Stimulated activated CD4-positive, alpha-beta T cell treated with anti-CD3 and anti-CD28 coated beads, Interleukin-12 subunit alpha, Interleukin-12 subunit beta, amount 100 ng/mL, for 48 hours (primary cell): ENCODE measurements around the gene CLCA4.
"Not testable (repeated sequence)": the region's sequence is repeated elsewhere in the genome, so short reads cannot be mapped to it uniquely, and the experiment has no call there.

Experiments used
- DNase-seq, 3 donors: peaks; one replicate each; pipeline ENCODE4 v3.0.0-alpha.2; 2020; ENCODE audit warnings: low read depth in 2 of 3, low spot score in 1 of 3

The CLCA4 gene

DNA sequence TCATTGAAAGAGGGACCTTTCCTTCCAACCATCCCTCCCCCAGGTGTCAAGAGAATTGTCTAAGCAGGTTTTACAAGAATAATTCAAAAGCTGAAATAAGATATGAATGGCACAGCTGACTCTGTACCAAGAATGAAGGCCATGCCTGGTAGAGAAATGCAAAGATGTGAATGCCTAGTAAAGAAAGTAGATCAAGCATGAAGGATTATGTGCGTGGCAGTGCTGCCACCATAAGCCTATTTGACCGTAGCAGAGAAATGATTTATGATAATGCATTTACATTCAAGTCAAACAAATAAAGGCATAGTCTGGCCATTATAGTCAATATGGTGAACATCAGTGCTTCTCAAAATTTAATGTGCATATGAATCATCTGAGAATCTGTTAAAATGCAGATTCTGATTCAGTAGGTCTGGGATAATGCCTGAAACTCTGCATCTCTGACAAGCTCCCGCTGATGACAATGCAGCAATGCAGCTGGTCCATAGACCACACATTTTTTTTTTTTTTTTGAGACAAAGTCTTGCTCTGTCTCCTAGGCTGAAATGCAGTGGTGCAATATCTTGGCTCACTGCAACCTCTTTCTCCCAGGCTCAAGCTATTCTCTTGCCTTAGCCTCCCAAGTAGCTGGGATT, 16.6 kb upstream of the CLCA4 start:
- DNase-seq: no peak

GRCh38 chr1:86537928-86538695, 8.8 kb upstream of the CLCA4 start:
- DNase-seq: no peak

DNA sequence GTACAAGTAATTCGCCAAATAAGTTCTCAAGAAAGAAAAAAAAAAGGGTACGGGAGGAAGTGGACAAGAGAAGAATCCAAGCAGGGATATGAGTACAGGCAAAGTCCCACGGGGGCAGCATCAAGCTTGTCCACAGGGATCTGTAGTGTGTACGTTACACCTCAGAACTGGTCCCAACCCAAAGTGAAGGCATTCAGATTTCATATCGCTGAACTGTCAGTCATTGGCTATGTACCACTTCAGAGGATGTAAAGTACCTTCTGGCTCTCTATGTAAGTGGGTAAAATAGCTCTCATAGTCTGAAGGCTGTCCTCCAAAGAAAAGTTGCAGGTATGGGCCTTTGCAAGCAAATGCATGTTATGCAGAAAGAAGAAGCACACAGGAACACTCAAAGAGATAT, 8.1 kb upstream of the CLCA4 start:
- DNase-seq: no peak

- no peak for DNase-seq
Observed at GRCh38 chr1:86541859-86542258, 5.0 kb upstream of the CLCA4 start.

- DNase-seq: no peak
Observed at GRCh38 chr1:86542631-86543030, 4.2 kb upstream of the CLCA4 start.

DNA sequence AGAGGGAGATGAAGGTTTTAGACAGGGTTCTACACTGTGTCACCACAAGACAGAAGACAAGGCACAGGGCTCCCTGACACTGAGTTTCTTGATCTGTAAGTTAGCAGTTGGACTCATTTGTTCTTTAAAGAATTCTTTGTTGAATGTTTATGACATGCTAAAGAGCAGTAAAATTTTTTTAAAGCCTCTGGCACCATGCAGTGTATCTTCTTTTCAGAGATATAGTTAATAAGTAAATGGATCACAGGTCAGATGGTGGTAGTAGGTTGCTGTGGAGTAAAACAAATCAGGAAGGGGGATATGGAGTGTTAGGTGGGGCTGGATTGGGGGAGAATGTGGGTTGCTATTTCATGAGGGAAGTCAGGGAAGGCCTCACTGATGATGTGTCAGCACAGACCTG, 2.0 kb downstream of the CLCA4 start:
- no peak for DNase-seq

DNA sequence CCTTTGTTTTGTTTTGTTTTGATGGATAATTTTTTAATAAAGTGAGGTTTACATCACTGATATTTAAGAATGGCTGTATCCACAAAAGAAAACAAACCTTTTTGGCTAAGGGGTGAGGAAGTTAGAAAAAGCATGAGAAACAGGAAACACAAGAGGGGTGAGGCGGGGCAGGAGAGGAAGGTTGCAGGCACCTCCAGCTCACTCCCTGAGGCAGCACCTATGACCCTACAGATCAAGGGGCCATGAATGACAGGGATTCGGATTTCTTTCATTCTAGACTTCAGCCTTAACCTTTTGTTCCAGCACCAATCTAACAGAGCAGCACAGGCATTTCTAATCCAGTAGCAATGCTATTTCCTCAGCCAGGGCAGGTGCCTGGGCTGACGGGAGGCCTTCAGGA, 4.4 kb downstream of the CLCA4 start:
- DNase-seq: no peak

GRCh38 chr1:86552376-86552775, 5.5 kb downstream of the CLCA4 start:
- no peak for DNase-seq

DNA sequence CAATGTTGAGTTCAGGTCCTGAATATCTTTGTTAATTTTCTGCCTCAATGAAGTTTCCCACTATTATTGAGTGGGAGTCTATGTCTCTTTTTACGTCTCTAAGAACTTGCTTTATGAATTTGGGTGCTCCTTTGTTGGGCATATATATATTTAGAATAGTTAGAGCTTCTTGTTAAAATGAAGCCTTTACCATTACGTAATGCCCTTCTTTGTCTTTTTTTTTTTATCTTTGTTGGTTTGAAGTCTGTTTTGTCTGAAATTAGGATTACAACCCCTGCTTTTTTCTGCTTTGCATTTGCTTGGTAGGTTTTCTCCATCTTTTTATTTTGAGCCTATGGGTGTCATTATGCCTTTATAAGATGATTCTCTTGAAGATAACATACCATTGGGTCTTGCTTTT, 10.9 kb downstream of the CLCA4 start:
- no peak for DNase-seq

DNA sequence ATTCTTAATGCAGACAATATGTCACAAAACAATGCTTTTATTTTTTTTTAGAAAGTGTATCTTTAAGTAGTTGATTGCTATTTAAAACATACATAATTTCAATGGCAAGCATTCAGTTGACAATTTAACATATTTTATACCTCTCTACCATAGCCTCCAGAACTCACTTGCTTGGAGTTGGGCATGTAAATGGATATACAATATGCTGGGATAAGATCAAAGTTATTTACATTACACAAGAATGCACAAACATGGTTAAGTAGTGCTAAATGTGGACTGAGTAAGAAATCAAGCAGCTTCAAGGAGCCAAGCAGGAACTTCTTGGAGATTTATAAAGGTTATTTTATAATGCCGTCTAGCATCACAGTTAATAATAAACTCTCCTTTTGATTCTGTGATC, 17.0 kb downstream of the CLCA4 start:
- DNase-seq: no peak

DNA sequence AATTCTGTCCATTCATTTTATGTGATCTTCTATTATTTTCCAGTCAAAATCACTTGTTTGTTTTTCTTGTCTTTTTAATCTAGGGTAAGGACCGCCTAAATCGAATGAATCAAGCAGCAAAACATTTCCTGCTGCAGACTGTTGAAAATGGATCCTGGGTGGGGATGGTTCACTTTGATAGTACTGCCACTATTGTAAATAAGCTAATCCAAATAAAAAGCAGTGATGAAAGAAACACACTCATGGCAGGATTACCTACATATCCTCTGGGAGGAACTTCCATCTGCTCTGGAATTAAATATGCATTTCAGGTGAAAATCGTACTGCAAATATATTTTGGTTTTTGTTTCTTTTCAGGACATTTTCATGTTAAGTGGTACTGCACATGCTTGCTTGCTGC, 20.5 kb downstream of the CLCA4 start:
- DNase-seq: no peak

DNA sequence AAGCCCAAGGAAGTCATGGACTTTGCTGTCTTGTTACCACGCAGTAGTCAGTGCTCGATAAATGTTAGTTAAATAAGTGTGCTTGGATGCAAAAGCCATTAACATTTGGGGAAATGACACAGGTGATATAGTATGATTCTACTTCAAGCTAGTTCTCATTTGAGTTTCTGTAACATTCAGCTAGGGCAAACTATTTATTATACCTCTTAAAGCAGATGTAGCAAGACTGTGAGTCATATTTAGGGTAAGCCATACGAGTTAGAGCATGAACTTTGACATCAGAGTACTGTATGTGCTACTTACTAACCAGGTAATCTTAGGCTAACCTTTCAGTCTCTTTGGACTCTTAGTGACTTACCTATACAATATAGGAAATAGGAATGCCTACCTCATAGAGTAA, 21.0 kb downstream of the CLCA4 start:
- DNase-seq: no peak

DNA sequence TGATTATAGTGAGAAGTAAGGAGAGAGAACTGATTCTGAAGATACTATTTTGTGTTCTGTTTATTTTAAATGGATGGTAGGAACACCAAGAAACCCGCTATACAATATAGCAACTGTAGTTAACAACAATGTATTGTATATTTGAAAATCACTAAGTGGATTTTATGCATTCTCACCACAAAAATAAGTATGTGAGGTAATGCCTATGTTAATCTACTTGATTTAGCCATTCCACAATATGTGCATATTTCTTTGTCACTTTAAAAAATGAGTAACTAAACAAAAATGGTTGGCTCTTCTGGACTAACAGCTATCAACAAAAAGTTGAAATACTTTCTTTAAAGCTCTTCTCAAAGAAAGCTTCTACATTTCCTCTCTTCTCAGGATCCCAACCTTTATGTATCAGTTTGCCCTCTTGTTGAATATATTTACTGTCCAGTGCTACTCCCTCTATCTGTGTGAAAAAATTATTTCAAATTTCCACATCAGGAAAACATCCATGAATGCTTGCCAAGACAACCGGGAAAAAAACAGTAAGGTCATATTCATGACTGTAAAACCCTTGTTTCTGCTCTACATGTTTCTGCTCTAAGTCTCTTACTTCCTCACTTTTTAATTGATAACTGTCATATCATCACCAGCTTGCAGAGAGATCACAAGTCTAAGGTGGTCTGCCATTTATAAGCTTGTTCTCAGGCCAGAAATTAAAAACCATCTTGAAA, 27.0 kb downstream of the CLCA4 start:
- DNase-seq: no peak

GRCh38 chr1:86581231-86581630, 34.4 kb downstream of the CLCA4 start:
- DNase-seq: no peak

- DNase-seq: no peak
Observed at GRCh38 chr1:86582161-86582560, 35.3 kb downstream of the CLCA4 start.

GRCh38 chr1:86583032-86583431, 36.2 kb downstream of the CLCA4 start:
- no peak for DNase-seq

- no peak for DNase-seq
Observed at GRCh38 chr1:86583593-86583992, 36.7 kb downstream of the CLCA4 start.

DNA sequence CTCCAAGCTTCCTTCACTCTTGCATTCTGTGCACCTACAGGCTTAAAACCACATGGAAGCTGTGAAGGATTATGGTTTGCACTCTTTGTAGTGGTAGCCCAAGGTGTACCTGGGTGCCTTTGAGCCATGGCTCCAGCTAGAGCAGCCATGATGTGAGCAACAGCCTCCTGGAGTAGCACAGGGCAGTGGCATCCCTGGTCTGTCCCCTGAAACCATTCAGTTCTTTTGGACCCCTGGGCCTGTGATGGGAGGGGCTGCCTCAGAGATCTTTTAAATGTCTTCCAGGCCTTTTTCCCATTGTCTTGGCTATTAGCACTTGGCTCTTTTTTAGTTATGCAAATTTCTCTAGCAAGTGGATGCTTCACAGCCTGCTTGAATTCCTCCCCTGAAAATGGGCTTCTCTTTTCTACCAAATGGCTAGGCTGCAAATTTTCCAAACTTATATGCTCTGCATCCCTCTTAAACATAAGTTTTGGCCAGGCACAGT, 47.4 kb downstream of the CLCA4 start:
- DNase-seq: no peak

- DNase-seq: no peak
Observed at GRCh38 chr1:86596224-86596623, 49.3 kb downstream of the CLCA4 start.

GRCh38 chr1:86596741-86597290, 49.9 kb downstream of the CLCA4 start:
- no peak for DNase-seq

DNA sequence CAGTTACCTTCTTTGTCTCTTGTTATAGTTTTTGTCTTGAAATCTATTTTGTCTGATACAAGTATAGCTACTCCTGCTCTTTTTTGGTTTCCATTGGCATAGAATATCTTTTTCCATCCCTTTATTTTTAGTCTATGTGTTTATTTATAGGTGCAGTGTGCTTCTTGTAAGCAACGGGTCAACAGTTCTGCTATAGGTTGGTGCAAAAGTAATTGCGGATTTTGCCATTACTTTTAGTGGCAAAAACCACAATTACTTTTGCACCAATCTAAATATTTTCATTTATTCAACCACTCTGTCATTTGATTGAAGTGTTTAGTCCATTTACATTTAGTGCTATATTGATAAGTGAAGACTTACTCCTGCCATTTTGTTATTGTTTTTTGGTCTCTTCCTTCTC, 59.2 kb downstream of the CLCA4 start:
- not testable (repeated sequence) for DNase-seq

DNA sequence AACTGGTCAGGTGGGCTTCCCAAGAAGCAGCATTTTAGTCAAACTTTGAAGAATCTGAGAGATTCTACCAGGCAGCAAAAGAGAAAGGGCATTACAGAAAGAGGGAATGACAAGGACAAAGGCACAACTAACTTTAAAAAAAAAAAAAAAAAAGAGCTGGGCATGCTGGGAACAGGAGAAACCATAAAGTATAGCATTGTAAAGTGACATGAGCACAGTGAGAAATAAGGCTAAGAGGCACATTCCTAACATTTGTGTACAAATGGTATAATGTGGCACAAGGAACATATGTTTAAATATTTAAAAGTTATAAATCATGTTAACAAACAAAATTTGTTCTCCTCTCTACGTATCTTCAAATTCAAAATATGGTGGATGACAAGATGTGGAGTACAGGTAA, 69.6 kb downstream of the CLCA4 start:
- DNase-seq: no peak
